PC-3 (cell line): ENCODE data around the gene DEFB113. TPM values are rescaled to one million over a fixed set of nuclear protein-coding genes. Genes with fewer than 3 reads are reported as not detected.

Experiments
- ATAC-seq: fragments of 200-7000 bp; cut with Tn5 transposase; 2 replicates; pipeline ENCODE4 v1.9.1; 2020; ENCODE audit warnings: mild to moderate bottlenecking, moderate library complexity
- BruUV-seq: library from RNA; stranded (reverse); fragments of 400-500 nt; replicated peaks from 2 replicates; lab custom pipeline; 2021; lab: Mats Ljungman, UMichigan
- CTCF ChIA-PET: fragments of 300-600 bp; sonication (Branson Sonifier 250); formaldehyde crosslinking; loops from one replicate; lab custom pipeline; 2022; ENCODE audit warnings: antibody characterized with exemption; lab: Charles Lee
- POLR2A ChIA-PET: fragments of 300-600 bp; sonication (Branson Sonifier 250); formaldehyde crosslinking; loops from one replicate; lab custom pipeline; 2022; ENCODE audit warnings: antibody characterized with exemption; ENCODE audit not compliant: unreplicated experiment; lab: Charles Lee
- DNase-seq: peaks from one replicate; pipeline ENCODE4 v3.0.0-alpha.2; 2015
- H2AFZ ChIP-seq: fragments of 300-600 bp; sonication (generic); 2 replicates; pipeline ENCODE4 v1.6.0; 2016; ENCODE audit warnings: antibody characterized with exemption, low read length
- H3F3A ChIP-seq: fragments of 300-600 bp; sonication (generic); one replicate; pipeline ENCODE4 v1.6.0; 2017; ENCODE audit warnings: antibody characterized with exemption, low read length, control low read depth, mild to moderate bottlenecking; ENCODE audit not compliant: unreplicated experiment
- H3K27ac ChIP-seq: fragments of 300-600 bp; sonication (generic); 2 replicates; pipeline ENCODE4 v1.5.1; 2016; ENCODE audit warnings: mild to moderate bottlenecking, low read length
- H3K27me3 ChIP-seq: fragments of 300-600 bp; sonication (generic); 2 replicates; pipeline ENCODE4 v1.6.1; 2016; ENCODE audit warnings: low read length, mixed read lengths
- H3K36me3 ChIP-seq: fragments of 300-600 bp; sonication (generic); 2 replicates; pipeline ENCODE4 v1.6.1; 2016; ENCODE audit warnings: low read depth, mixed run types, low read length, mixed read lengths
- H3K4me1 ChIP-seq: fragments of 300-600 bp; sonication (generic); 2 replicates; pipeline ENCODE4 v1.5.1; 2016; ENCODE audit warnings: low read length; ENCODE audit not compliant: insufficient read depth
- H3K4me2 ChIP-seq: fragments of 300-600 bp; sonication (generic); 2 replicates; pipeline ENCODE4 v1.6.0; 2016; ENCODE audit warnings: low read length
- H3K4me3 ChIP-seq: fragments of 300-600 bp; sonication (generic); 2 replicates; pipeline ENCODE4 v1.5.1; 2016; ENCODE audit warnings: mild to moderate bottlenecking, low read length, mixed read lengths
- H3K79me2 ChIP-seq: fragments of 300-600 bp; sonication (generic); 2 replicates; pipeline ENCODE4 v1.6.1; 2017; ENCODE audit warnings: low read length, mixed read lengths
- H3K9ac ChIP-seq: fragments of 300-600 bp; sonication (generic); 2 replicates; pipeline ENCODE4 v1.6.0; 2016; ENCODE audit warnings: mild to moderate bottlenecking, low read length
- H3K9me2 ChIP-seq: fragments of 300-600 bp; sonication (generic); replicated peaks from 2 replicates; pipeline ENCODE4 v1.6.1; 2016; ENCODE audit warnings: mixed run types, low read length, mixed read lengths
- H3K9me3 ChIP-seq: fragments of 300-600 bp; sonication (generic); 2 replicates; pipeline ENCODE4 v1.6.1; 2016; ENCODE audit warnings: low read length, mixed read lengths
- H4K20me1 ChIP-seq: fragments of 300-600 bp; sonication (generic); 2 replicates; pipeline ENCODE4 v1.6.1; 2016; ENCODE audit warnings: low read length, mixed read lengths
- EZH2 ChIP-seq: fragments of 300-600 bp; sonication (generic); IDR thresholded peaks from one replicate; pipeline ENCODE4 v1.6.1; 2017; ENCODE audit warnings: antibody characterized with exemption, mild to moderate bottlenecking, low read length; ENCODE audit not compliant: unreplicated experiment
- EZH2phosphoT487 ChIP-seq: fragments of 300-600 bp; sonication (generic); IDR thresholded peaks from 2 replicates; pipeline ENCODE4 v1.6.1; 2018; ENCODE audit warnings: mild to moderate bottlenecking, antibody characterized with exemption, low read length, borderline replicate concordance
- intact Hi-C: fragments of 100-400 bp; cut with micrococcal nuclease; formaldehyde crosslinking; loops from 2 replicates; pipeline ENCODE4 v1.9.0; 2023
- total RNA-seq: library from RNA; depleted of rRNA; stranded (reverse); fragments of >200 nt; gene quantifications from 2 replicates; pipeline ENCODE4 v1.2.3, GENCODE V29; 2014
- TF ChIP-seq, protein P1 (sequence below): fragments of 300-600 bp; sonication (generic); conservative IDR thresholded peaks from 2 replicates; pipeline ENCODE4 v1.5.1; 2017; ENCODE audit warnings: antibody characterized with exemption, low read depth, mild to moderate bottlenecking, low read length

The DEFB113 gene
- total RNA-seq, 1 experiment from 2014 or later = not detected

GRCh38 chr6:49995278-49995677, 25.9 kb upstream of the DEFB113 start:
- no peak for DNase-seq
- 0 out of 2 replicates have a peak, but pooled peaks cover 4% of the 10 kb centered on the region for H3K27me3 ChIP-seq
- no TSS peak for BruUV-seq
- no peaks in the 10 kb centered on the region for H3F3A ChIP-seq
- H3K36me3 ChIP-seq = no peaks in the 10 kb centered on the region
- no peak overlapping the region for H2AFZ ChIP-seq
- no peak overlapping the region for H3K4me3 ChIP-seq
- ChIA-PET POLR2A (no interaction called here), CTCF (no interaction called here)
- TF ChIP-seq EZH2phosphoT487 = no peak
- TF ChIP-seq, protein P1, sequence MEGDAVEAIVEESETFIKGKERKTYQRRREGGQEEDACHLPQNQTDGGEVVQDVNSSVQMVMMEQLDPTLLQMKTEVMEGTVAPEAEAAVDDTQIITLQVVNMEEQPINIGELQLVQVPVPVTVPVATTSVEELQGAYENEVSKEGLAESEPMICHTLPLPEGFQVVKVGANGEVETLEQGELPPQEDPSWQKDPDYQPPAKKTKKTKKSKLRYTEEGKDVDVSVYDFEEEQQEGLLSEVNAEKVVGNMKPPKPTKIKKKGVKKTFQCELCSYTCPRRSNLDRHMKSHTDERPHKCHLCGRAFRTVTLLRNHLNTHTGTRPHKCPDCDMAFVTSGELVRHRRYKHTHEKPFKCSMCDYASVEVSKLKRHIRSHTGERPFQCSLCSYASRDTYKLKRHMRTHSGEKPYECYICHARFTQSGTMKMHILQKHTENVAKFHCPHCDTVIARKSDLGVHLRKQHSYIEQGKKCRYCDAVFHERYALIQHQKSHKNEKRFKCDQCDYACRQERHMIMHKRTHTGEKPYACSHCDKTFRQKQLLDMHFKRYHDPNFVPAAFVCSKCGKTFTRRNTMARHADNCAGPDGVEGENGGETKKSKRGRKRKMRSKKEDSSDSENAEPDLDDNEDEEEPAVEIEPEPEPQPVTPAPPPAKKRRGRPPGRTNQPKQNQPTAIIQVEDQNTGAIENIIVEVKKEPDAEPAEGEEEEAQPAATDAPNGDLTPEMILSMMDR = no peak
- no peak for TF ChIP-seq EZH2
- H3K9me2 ChIP-seq = 0 out of 2 replicates have a peak, but pooled peaks cover 3% of the 10 kb centered on the region
- ATAC-seq = no peak
- H3K9ac ChIP-seq = no peak overlapping the region
- H3K4me2 ChIP-seq = no peak overlapping the region
- H3K27ac ChIP-seq = no peak overlapping the region
- no peaks in the 10 kb centered on the region for H3K9me3 ChIP-seq
- H3K4me1 ChIP-seq = no peaks in the 10 kb centered on the region
- H4K20me1 ChIP-seq = no peaks in the 10 kb centered on the region
- H3K79me2 ChIP-seq = no peaks in the 10 kb centered on the region
- intact Hi-C loops = no loop called here

GRCh38 chr6:49988900-49989299, 19.5 kb upstream of the DEFB113 start:
- Histone ChIP-seq H3K9me3 (no peaks in the 10 kb centered on the region), H3K27me3 (0 out of 2 replicates have a peak, but pooled peaks cover 8% of the 10 kb centered on the region), H2AFZ (no peak overlapping the region), H3F3A (no peaks in the 10 kb centered on the region), H3K27ac (no peak overlapping the region), H3K36me3 (no peaks in the 10 kb centered on the region), H3K9ac (no peak overlapping the region), H3K4me2 (no peak overlapping the region), H3K9me2 (no peaks in the 10 kb centered on the region), H3K4me3 (no peak overlapping the region), H3K4me1 (no peaks in the 10 kb centered on the region), H4K20me1 (no peaks in the 10 kb centered on the region), H3K79me2 (no peaks in the 10 kb centered on the region)
- no TSS peak for BruUV-seq
- POLR2A ChIA-PET = no interaction called here
- CTCF ChIA-PET = no interaction called here
- ATAC-seq (no peak), DNase-seq (no peak)
- intact Hi-C loops = no loop called here
- TF ChIP-seq EZH2phosphoT487 = no peak

- H3K9me2 ChIP-seq = no peaks in the 10 kb centered on the region
- no peaks in the 10 kb centered on the region for H3K36me3 ChIP-seq
- ChIA-PET POLR2A (no interaction called here), CTCF (no interaction called here)
- no peaks in the 10 kb centered on the region for H3K9me3 ChIP-seq
- H3K9ac ChIP-seq = no peak overlapping the region
- H4K20me1 ChIP-seq = no peaks in the 10 kb centered on the region
- no TSS peak for BruUV-seq
- no peak overlapping the region for H2AFZ ChIP-seq
- H3K4me2 ChIP-seq = no peak overlapping the region
- no peak overlapping the region for H3K4me3 ChIP-seq
- ATAC-seq (no peak), DNase-seq (no peak)
- 0 out of 2 replicates have a peak, but pooled peaks cover 8% of the 10 kb centered on the region for H3K27me3 ChIP-seq
- H3K79me2 ChIP-seq = no peaks in the 10 kb centered on the region
- intact Hi-C loops = no loop called here
- TF ChIP-seq, protein P1 = no peak
- TF ChIP-seq EZH2 (no peak), EZH2phosphoT487 (no peak)
- H3K4me1 ChIP-seq = no peaks in the 10 kb centered on the region
- H3F3A ChIP-seq = no peaks in the 10 kb centered on the region
- no peak overlapping the region for H3K27ac ChIP-seq
Measured at GRCh38 chr6:49987749-49988148, 18.3 kb upstream of the DEFB113 start.
